SK-N-MC (cell line): ENCODE data around the gene PREP.

Experiments
- EZH2 ChIP-seq: fragments of 200-600 bp; sonication (generic); IDR thresholded peaks from one replicate; pipeline ENCODE4 v1.6.1; 2017; ENCODE audit warnings: antibody characterized with exemption
- POLR2AphosphoS5 ChIP-seq: IDR thresholded peaks from 2 replicates; pipeline ENCODE4 v1.6.1; 2012; ENCODE audit warnings: mild to moderate bottlenecking, low read depth, low read length, borderline replicate concordance

- TF ChIP-seq POLR2AphosphoS5, result no peak
- no peak for TF ChIP-seq EZH2
Measured at GRCh38 chr6:105370351-105370750, 32.5 kb downstream of the PREP start.
